H1 (cell line): ENCODE data around the gene FGF6. TPM values are rescaled to one million over a fixed set of nuclear protein-coding genes. Genes with fewer than 3 reads are reported as not detected.

Experiments used
- CTCF ChIA-PET: fragments of 300-600 bp; sonication (Branson Sonifier 250); formaldehyde crosslinking; loops from one replicate; lab custom pipeline; 2021; ENCODE audit not compliant: partially characterized antibody; lab: Charles Lee
- POLR2A ChIA-PET: fragments of 300-600 bp; sonication (Branson Sonifier 250); formaldehyde crosslinking; loops from one replicate; lab custom pipeline; 2021; ENCODE audit warnings: inconsistent platforms; ENCODE audit not compliant: partially characterized antibody; lab: Charles Lee
- DNase-seq, 2 experiments: peaks; one replicate each; pipeline versions ENCODE4 v3.0.0 to v3.0.0-alpha.2; 2010 to 2022; ENCODE audit warnings: low spot score in 2 of 2, low read depth in 1 of 2, mixed read lengths in 1 of 2
- FAIRE-seq: peaks from 2 replicates; lab custom pipeline; 2011; peaks lifted over from hg19 to GRCh38; lab: Jason Lieb, UNC
- H2AFZ ChIP-seq: 2 replicates; pipeline ENCODE4 v1.8.1; 2012; ENCODE audit warnings: low read length, inconsistent platforms
- H2AK5ac ChIP-seq: 2 replicates; pipeline ENCODE4 v1.6.1; 2013; ENCODE audit warnings: low read depth, low read length
- H2BK120ac ChIP-seq: replicated peaks from 2 replicates; pipeline ENCODE3; 2013; ENCODE audit warnings: low read depth, low read length, inconsistent platforms
- H2BK12ac ChIP-seq: 2 replicates; pipeline ENCODE4 v1.6.1; 2013; ENCODE audit warnings: low read depth, low read length
- H2BK15ac ChIP-seq: 2 replicates; pipeline ENCODE4 v1.6.1; 2013; ENCODE audit warnings: low read length
- H2BK20ac ChIP-seq: 2 replicates; pipeline ENCODE4 v1.6.1; 2013; ENCODE audit warnings: low read length
- H2BK5ac ChIP-seq: 2 replicates; pipeline ENCODE4 v1.6.1; 2013; ENCODE audit warnings: low read depth, low read length
- H3K14ac ChIP-seq: 2 replicates; pipeline ENCODE4 v1.6.1; 2013; ENCODE audit warnings: inconsistent platforms; ENCODE audit not compliant: insufficient read length
- H3K18ac ChIP-seq: 2 replicates; pipeline ENCODE4 v1.6.1; 2013; ENCODE audit warnings: low read length; ENCODE audit errors: extremely low read depth
- H3K23ac ChIP-seq: 2 replicates; pipeline ENCODE4 v1.6.1; 2013; ENCODE audit warnings: inconsistent platforms; ENCODE audit not compliant: insufficient read length
- H3K23me2 ChIP-seq: 2 replicates; pipeline ENCODE4 v1.6.1; 2013; ENCODE audit warnings: low read depth, low read length
- H3K27ac ChIP-seq: 2 replicates; pipeline ENCODE4 v1.6.1; 2011; ENCODE audit warnings: low read depth, low read length, inconsistent platforms
- H3K27me3 ChIP-seq, 4 experiments: replicated peaks in 1 of 4; 1 replicate in 1 of 4; 2 replicates in 3 of 4; pipeline versions ENCODE4 v1.6.1 to v1.8.1; 2011 to 2013; ENCODE audit warnings: low read length in 3 of 4, mild to moderate bottlenecking in 3 of 4, inconsistent platforms in 2 of 4, mixed read lengths in 2 of 4, moderate library complexity in 1 of 4; ENCODE audit not compliant: control insufficient read depth in 3 of 4, insufficient read depth in 3 of 4; ENCODE audit errors: extremely low read depth in 1 of 4
- H3K36me3 ChIP-seq, 4 experiments: 2 replicates each; pipeline versions ENCODE4 v1.6.1 to v1.8.1; 2011 to 2013; ENCODE audit warnings: mild to moderate bottlenecking in 4 of 4, low read length in 3 of 4, moderate library complexity in 2 of 4, control low read depth in 1 of 4, inconsistent platforms in 1 of 4; ENCODE audit not compliant: insufficient read depth in 4 of 4, control insufficient read depth in 2 of 4
- H3K4ac ChIP-seq: replicated peaks from 2 replicates; pipeline ENCODE3; 2013; ENCODE audit warnings: low read length, low read depth, mixed read lengths, inconsistent platforms; ENCODE audit not compliant: insufficient read length
- H3K4me1 ChIP-seq, 4 experiments: replicated peaks in 1 of 4; 1 replicate in 1 of 4; 2 replicates in 3 of 4; pipeline versions ENCODE4 v1.6.1 to v1.8.1; 2011 to 2013; ENCODE audit warnings: low read length in 3 of 4, inconsistent platforms in 2 of 4, mixed read lengths in 1 of 4; ENCODE audit not compliant: insufficient read depth in 4 of 4, control insufficient read depth in 3 of 4
- H3K4me2 ChIP-seq, 2 experiments: 2 replicates each; pipeline versions ENCODE4 v1.6.1 to v1.8.1; 2011 to 2013; ENCODE audit warnings: low read depth in 2 of 2, low read length in 2 of 2, control low read depth in 1 of 2, inconsistent platforms in 1 of 2, mild to moderate bottlenecking in 1 of 2; ENCODE audit not compliant: insufficient read depth in 1 of 2
- H3K4me3 ChIP-seq, 4 experiments: fragments of 200-600, 300-600 bp in 1 of 4; sonication (generic), shearing (Covaris generic), sonication (Bioruptor Twin) in 1 of 4; 2 replicates each; pipeline versions ENCODE4 v1.5.1 to v1.8.1; 2011 to 2016; ENCODE audit warnings: low read length in 4 of 4, low read depth in 3 of 4, control low read depth in 2 of 4, inconsistent platforms in 2 of 4, mild to moderate bottlenecking in 2 of 4, mixed read lengths in 1 of 4, moderate library complexity in 1 of 4; ENCODE audit not compliant: insufficient read depth in 2 of 4; ENCODE audit errors: extremely low read depth in 1 of 4
- H3K56ac ChIP-seq: replicated peaks from 2 replicates; pipeline ENCODE3; 2013; ENCODE audit warnings: low read depth, mild to moderate bottlenecking, mixed read lengths, low read length, inconsistent platforms; ENCODE audit not compliant: insufficient read length
- H3K79me1 ChIP-seq: 2 replicates; pipeline ENCODE4 v1.6.1; 2013; ENCODE audit warnings: low read depth, low read length, control low read depth
- H3K79me2 ChIP-seq, 2 experiments: 2 replicates each; pipeline versions ENCODE4 v1.6.1 to v1.8.1; 2012 to 2013; ENCODE audit warnings: low read length in 2 of 2, mild to moderate bottlenecking in 2 of 2, inconsistent platforms in 1 of 2; ENCODE audit not compliant: insufficient read depth in 2 of 2, control insufficient read depth in 1 of 2
- H3K9ac ChIP-seq, 4 experiments: replicated peaks in 1 of 4; 1 replicate in 1 of 4; 2 replicates in 3 of 4; pipeline versions ENCODE4 v1.6.1 to v1.8.1; 2011 to 2013; ENCODE audit warnings: low read depth in 3 of 4, low read length in 3 of 4, control low read depth in 2 of 4, mild to moderate bottlenecking in 2 of 4, moderate library complexity in 2 of 4, inconsistent platforms in 1 of 4; ENCODE audit errors: extremely low read depth in 1 of 4
- H3K9me3 ChIP-seq, 2 experiments: 2 replicates each; pipeline versions ENCODE4 v1.6.1 to v1.8.1; 2012 to 2013; ENCODE audit warnings: mild to moderate bottlenecking in 2 of 2, moderate library complexity in 2 of 2, control low read depth in 1 of 2, inconsistent platforms in 1 of 2, low read depth in 1 of 2, low read length in 1 of 2, mixed read lengths in 1 of 2; ENCODE audit not compliant: insufficient read depth in 2 of 2
- H4K20me1 ChIP-seq, 2 experiments: replicated peaks in 1 of 2; 2 replicates each; pipeline versions ENCODE3 to v1.8.1; 2011 to 2013; ENCODE audit warnings: inconsistent platforms in 2 of 2, low read length in 2 of 2, mild to moderate bottlenecking in 1 of 2; ENCODE audit not compliant: insufficient read depth in 2 of 2, control insufficient read depth in 1 of 2
- H4K5ac ChIP-seq: 2 replicates; pipeline ENCODE4 v1.6.1; 2013; ENCODE audit warnings: low read length, low read depth, mixed read lengths, inconsistent platforms; ENCODE audit not compliant: insufficient read length
- H4K8ac ChIP-seq: 2 replicates; pipeline ENCODE4 v1.8.0; 2013; ENCODE audit warnings: mild to moderate bottlenecking, moderate library complexity, low read length, inconsistent platforms; ENCODE audit not compliant: insufficient read depth; ENCODE audit errors: extremely low read depth
- H4K91ac ChIP-seq: replicated peaks from 2 replicates; pipeline ENCODE3; 2013; ENCODE audit warnings: low read length, mixed read lengths, inconsistent platforms; ENCODE audit not compliant: insufficient read length
- ASH2L ChIP-seq: fragments of 200-600, 300-600 bp; sonication (generic); IDR thresholded peaks from one replicate; pipeline ENCODE4 v1.7.1; 2017; ENCODE audit warnings: low read length
- BRCA1 ChIP-seq: IDR thresholded peaks from 2 replicates; pipeline ENCODE4 v1.6.1; 2012; ENCODE audit warnings: low read depth, low read length, improper control_type of control experiment
- CBX5 ChIP-seq: fragments of 300-800, 300-1000 bp; sonication (generic); IDR thresholded peaks from 2 replicates; pipeline ENCODE4 v1.7.1; 2016; ENCODE audit warnings: antibody characterized with exemption, low read length, low read depth
- CHD2 ChIP-seq: IDR thresholded peaks from 2 replicates; pipeline ENCODE4 v1.6.1; 2012; ENCODE audit warnings: low read length, improper control_type of control experiment
- JUN ChIP-seq: IDR thresholded peaks from 2 replicates; pipeline ENCODE4 v1.6.1; 2011; ENCODE audit warnings: low read depth, mild to moderate bottlenecking, improper control_type of control experiment, low read length
- MAX ChIP-seq: IDR thresholded peaks from 2 replicates; pipeline ENCODE4 v1.6.1; 2012; ENCODE audit warnings: inconsistent platforms
- PHF8 ChIP-seq: fragments of 200-600 bp; sonication (generic); conservative IDR thresholded peaks from 2 replicates; pipeline ENCODE4 v1.7.1; 2012; ENCODE audit warnings: low read depth, mild to moderate bottlenecking, inconsistent platforms, low read length, moderate library complexity
- RAD21 ChIP-seq, 2 experiments: IDR thresholded peaks in 1 of 2; conservative IDR thresholded peaks in 1 of 2; 2 replicates each; pipeline ENCODE4 v1.6.1; 2011; ENCODE audit warnings: low read depth in 2 of 2, low read length in 2 of 2, improper control_type of control experiment in 1 of 2, inconsistent platforms in 1 of 2, mild to moderate bottlenecking in 1 of 2, moderate library complexity in 1 of 2
- WGBS, 2 experiments: shearing (Covaris generic) in 1 of 2; methylation state at CpG; one replicate each; pipeline versions ENCODE4 v1.1.6 to v1.1.7; 2013 to 2015; ENCODE audit warnings: low lambda C conversion rate in 2 of 2, mixed read lengths in 2 of 2, inconsistent platforms in 1 of 2, low coverage in 1 of 2, missing lambda C conversion rate in 1 of 2; ENCODE audit not compliant: insufficient replicate concordance in 2 of 2, insufficient coverage in 1 of 2, insufficient read length in 1 of 2; ENCODE audit errors: extremely low coverage in 1 of 2, missing lambda C conversion rate in 1 of 2; 5-methylcytosine and 5-hydroxymethylcytosine counted together
- polyA plus RNA-seq, 7 experiments: library from polyadenylated mRNA; depleted of rRNA in 3 of 7; stranded (reverse) in 5 of 7; unstranded in 2 of 7; fragments of >200 nt in 5 of 7; fragments of 200-250 nt in 2 of 7; gene quantifications; 1 replicate in 5 of 7; 2 replicates in 1 of 7; 4 replicates in 1 of 7; pipeline versions ENCODE4 v1.2.1 to v1.2.3, GENCODE V29; 2011 to 2013; ENCODE audit warnings: missing spikeins in 2 of 7, mixed read lengths in 2 of 7
- total RNA-seq: library from RNA; stranded (reverse); fragmentation: NEBNext Ultra II Directional; extraction: Animal tissue kit (Norgen Biotek cat#: 25700); gene quantifications from 2 replicates; pipeline ENCODE4 v1.2.1, GENCODE V29; 2021

Gene FGF6
- total and polyA plus RNA-seq, 2 of the 8 experiments (the other 6 are each of a cell fraction or from before 2014, with no cell fraction given), result not detected

GRCh38 chr12:4432878-4433744, 12.5 kb downstream of the FGF6 start:
- WGBS, 2 experiments, result 90% methylated on average over 9 of the region's 9 CpGs; no CpG with 5 or more reads in 1 of the 2 experiments
- H4K5ac ChIP-seq, result no peak overlapping the region
- H2BK15ac ChIP-seq, result no peak overlapping the region
- no peak overlapping the region for H3K4me3 ChIP-seq
- CTCF ChIA-PET, result interaction anchor here (0.5 to 3.1 kb wide), 6 partner anchors 11 to 94 kb away, joined by 3 to 29 read pairs (median 8); partner anchors contain the start of gene FGF6
- no peaks in the 10 kb centered on the region for H3K4me1 ChIP-seq
- no peak overlapping the region for H2AK5ac ChIP-seq
- TF ChIP-seq MAX, result no peak
- no peak for TF ChIP-seq BRCA1
- TF ChIP-seq JUN, result no peak
- 0 out of 4 replicates have a peak, but pooled peaks of 1 of the 2 experiments have one; percentile 4 for TF ChIP-seq RAD21 (IDR thresholded peaks at IDR 0.05 in 1 of 2, conservative IDR thresholded peaks at IDR 0.05 in 1 of 2; ENCODE audit: low read depth in 2 of 2, low read length in 2 of 2)
- TF ChIP-seq ASH2L, result no peak
- TF ChIP-seq CHD2, result no peak
- TF ChIP-seq CBX5, result no peak
- no peak for TF ChIP-seq PHF8
- no peaks in the 10 kb centered on the region for H3K79me2 ChIP-seq
- no peak overlapping the region for H2BK120ac ChIP-seq
- H3K4ac ChIP-seq, result no peak overlapping the region
- FAIRE-seq (no peak), DNase-seq (no peak)
- no peaks in the 10 kb centered on the region for H4K20me1 ChIP-seq
- H2BK12ac ChIP-seq, result no peak overlapping the region
- no peak overlapping the region for H3K18ac ChIP-seq
- H2BK5ac ChIP-seq, result no peak overlapping the region
- H3K27me3 ChIP-seq, result no peaks in the 10 kb centered on the region; a peak in 1 of 7 replicates
- POLR2A ChIA-PET, result interaction anchor here (1.4 kb wide), 1 partner anchor 17 kb away, joined by 3 read pairs; no protein-coding TSS in a partner anchor
- H2AFZ ChIP-seq, result no peak overlapping the region
- H3K36me3 ChIP-seq, result no peaks in the 10 kb centered on the region
- no peaks in the 10 kb centered on the region for H3K9me3 ChIP-seq
- H3K9ac ChIP-seq, result no peak overlapping the region
- no peak overlapping the region for H3K27ac ChIP-seq
- H3K14ac ChIP-seq, result no peak overlapping the region
- H3K23ac ChIP-seq, result no peak overlapping the region
- no peaks in the 10 kb centered on the region for H3K79me1 ChIP-seq
- no peak overlapping the region for H3K4me2 ChIP-seq
- H4K91ac ChIP-seq, result peak overlapping the region; percentile 16
- H4K8ac ChIP-seq, result no peak overlapping the region
- H3K56ac ChIP-seq, result no peak overlapping the region
- H2BK20ac ChIP-seq, result no peak overlapping the region
- H3K23me2 ChIP-seq, result no peaks in the 10 kb centered on the region
